KMS-11 (cell line): ENCODE measurements around the gene KRTAP10-12.

Experiments used
- H2AFZ ChIP-seq: fragments of 200-600 bp; sonication (generic); 2 replicates; pipeline ENCODE4 v1.6.1; 2016; ENCODE audit warnings: antibody characterized with exemption, mixed run types, low read depth
- H3K27ac ChIP-seq: fragments of 200-600 bp; sonication (generic); 2 replicates; pipeline ENCODE4 v1.6.1; 2016; ENCODE audit warnings: mild to moderate bottlenecking, mixed run types
- H3K27me3 ChIP-seq: fragments of 200-600 bp; sonication (generic); 2 replicates; pipeline ENCODE4 v1.6.1; 2017; ENCODE audit warnings: mild to moderate bottlenecking, low read depth, mixed run types, moderate library complexity; ENCODE audit not compliant: insufficient read depth
- H3K36me3 ChIP-seq: fragments of 200-600 bp; sonication (generic); 2 replicates; pipeline ENCODE4 v1.6.1; 2017; ENCODE audit warnings: mild to moderate bottlenecking, mixed run types; ENCODE audit not compliant: insufficient read depth
- H3K4me1 ChIP-seq: fragments of 200-600 bp; sonication (generic); 2 replicates; pipeline ENCODE4 v1.6.1; 2016; ENCODE audit warnings: mild to moderate bottlenecking, low read depth, mixed run types; ENCODE audit not compliant: poor library complexity, severe bottlenecking
- H3K4me2 ChIP-seq: fragments of 200-600 bp; sonication (generic); 2 replicates; pipeline ENCODE4 v1.7.0; 2016; ENCODE audit warnings: mild to moderate bottlenecking, mixed run types
- H3K4me3 ChIP-seq: fragments of 200-600 bp; sonication (generic); IDR thresholded peaks from 2 replicates; pipeline ENCODE4 v1.6.1; 2017; ENCODE audit warnings: low read depth, low read length, mixed read lengths; ENCODE audit not compliant: insufficient read depth
- H3K79me2 ChIP-seq: fragments of 200-600 bp; sonication (generic); 2 replicates; pipeline ENCODE4 v1.6.1; 2016; ENCODE audit warnings: low read depth, mixed run types; ENCODE audit not compliant: insufficient read depth
- H3K9ac ChIP-seq: fragments of 200-600 bp; sonication (generic); 2 replicates; pipeline ENCODE4 v1.6.1; 2016; ENCODE audit warnings: mild to moderate bottlenecking, mixed run types
- H4K20me1 ChIP-seq: fragments of 200-600 bp; sonication (generic); 2 replicates; pipeline ENCODE4 v1.6.1; 2016; ENCODE audit warnings: mild to moderate bottlenecking, mixed run types; ENCODE audit not compliant: insufficient read depth
- CTCF ChIP-seq: fragments of 200-600 bp; sonication (generic); conservative IDR thresholded peaks from 2 replicates; pipeline ENCODE4 v1.6.1; 2017; ENCODE audit warnings: low read depth, mild to moderate bottlenecking, antibody characterized with exemption, low read length, moderate library complexity, mixed read lengths

KRTAP10-12 gene

GRCh38 chr21:44699502-44700001 lies 2.6 kb downstream of the KRTAP10-12 start:
- Histone ChIP-seq H2AFZ (no peak overlapping the region), H3K4me1 (no peaks in the 10 kb centered on the region), H3K27me3 (peaks cover 89% of the 10 kb centered on the region), H3K9ac (no peak overlapping the region), H3K4me2 (no peak overlapping the region), H4K20me1 (no peaks in the 10 kb centered on the region), H3K4me3 (no peak overlapping the region), H3K27ac (no peak overlapping the region), H3K36me3 (no peaks in the 10 kb centered on the region), H3K79me2 (no peaks in the 10 kb centered on the region)
- no peak for TF ChIP-seq CTCF

GRCh38 chr21:44700101-44701022 lies 3.4 kb downstream of the KRTAP10-12 start:
- H3K36me3 ChIP-seq = no peaks in the 10 kb centered on the region
- H3K27ac ChIP-seq = no peak overlapping the region
- H3K79me2 ChIP-seq = no peaks in the 10 kb centered on the region
- no peaks in the 10 kb centered on the region for H4K20me1 ChIP-seq
- no peaks in the 10 kb centered on the region for H3K4me1 ChIP-seq
- no peak for TF ChIP-seq CTCF
- no peak overlapping the region for H2AFZ ChIP-seq
- H3K9ac ChIP-seq = no peak overlapping the region
- peaks cover 89% of the 10 kb centered on the region for H3K27me3 ChIP-seq
- no peak overlapping the region for H3K4me3 ChIP-seq
- no peak overlapping the region for H3K4me2 ChIP-seq

- no peak overlapping the region for H3K9ac ChIP-seq
- peaks cover 84% of the 10 kb centered on the region for H3K27me3 ChIP-seq
- no peaks in the 10 kb centered on the region for H3K36me3 ChIP-seq
- no peak overlapping the region for H3K4me2 ChIP-seq
- H3K79me2 ChIP-seq = no peaks in the 10 kb centered on the region
- H3K4me1 ChIP-seq = no peaks in the 10 kb centered on the region
- no peaks in the 10 kb centered on the region for H4K20me1 ChIP-seq
- no peak overlapping the region for H2AFZ ChIP-seq
- H3K4me3 ChIP-seq = no peak overlapping the region
- H3K27ac ChIP-seq = no peak overlapping the region
- no peak for TF ChIP-seq CTCF
These were observed 4.0 kb downstream of the KRTAP10-12 start for GRCh38 chr21:44701023-44701400.

GRCh38 chr21:44701541-44701940 lies 4.6 kb downstream of the KRTAP10-12 start:
- no peaks in the 10 kb centered on the region for H3K36me3 ChIP-seq
- no peak overlapping the region for H3K9ac ChIP-seq

More at GRCh38 chr21:44701541-44701940, 4.6 kb downstream of the KRTAP10-12 start:
- H3K27ac ChIP-seq = no peak overlapping the region
- no peak overlapping the region for H2AFZ ChIP-seq
- H4K20me1 ChIP-seq = no peaks in the 10 kb centered on the region
- no peak for TF ChIP-seq CTCF
- H3K4me2 ChIP-seq = no peak overlapping the region
- no peak overlapping the region for H3K4me3 ChIP-seq
- peaks cover 82% of the 10 kb centered on the region for H3K27me3 ChIP-seq
- H3K79me2 ChIP-seq = no peaks in the 10 kb centered on the region
- H3K4me1 ChIP-seq = no peaks in the 10 kb centered on the region
